Stimulated activated memory B cell treated with anti-CD40 and anti-IgM and Interleukin-4, amounts not matched to agents 10 μg/mL and 1 μg/mL and 100 μg/mL, for 72 hours (primary cell): ENCODE data around the gene SCAMP3.
"Not testable (repeated sequence)": the region's sequence is repeated elsewhere in the genome, so short reads cannot be mapped to it uniquely, and the experiment has no call there.

ENCODE experiments used
- ATAC-seq: fragments of 150-1000 bp; cut with Tn5 transposase; 2 replicates; pipeline ENCODE4 v1.10.0; 2021
- H3K27ac Mint-ChIP-seq: one replicate; pipeline ENCODE4 v1.8.0; 2022; ENCODE audit warnings: mild to moderate bottlenecking, mixed read lengths
- H3K27me3 Mint-ChIP-seq: one replicate; pipeline ENCODE4 v1.8.0; 2022; ENCODE audit warnings: mixed read lengths
- H3K36me3 Mint-ChIP-seq: one replicate; pipeline ENCODE4 v1.8.0; 2022; ENCODE audit warnings: mixed read lengths
- H3K4me1 Mint-ChIP-seq: one replicate; pipeline ENCODE4 v1.8.0; 2022; ENCODE audit warnings: mixed read lengths
- H3K4me3 Mint-ChIP-seq: one replicate; pipeline ENCODE4 v1.8.0; 2022; ENCODE audit warnings: mild to moderate bottlenecking, moderate library complexity, mixed read lengths
- H3K9me3 Mint-ChIP-seq: one replicate; pipeline ENCODE4 v1.8.0; 2022; ENCODE audit warnings: mixed read lengths

Gene SCAMP3

DNA sequence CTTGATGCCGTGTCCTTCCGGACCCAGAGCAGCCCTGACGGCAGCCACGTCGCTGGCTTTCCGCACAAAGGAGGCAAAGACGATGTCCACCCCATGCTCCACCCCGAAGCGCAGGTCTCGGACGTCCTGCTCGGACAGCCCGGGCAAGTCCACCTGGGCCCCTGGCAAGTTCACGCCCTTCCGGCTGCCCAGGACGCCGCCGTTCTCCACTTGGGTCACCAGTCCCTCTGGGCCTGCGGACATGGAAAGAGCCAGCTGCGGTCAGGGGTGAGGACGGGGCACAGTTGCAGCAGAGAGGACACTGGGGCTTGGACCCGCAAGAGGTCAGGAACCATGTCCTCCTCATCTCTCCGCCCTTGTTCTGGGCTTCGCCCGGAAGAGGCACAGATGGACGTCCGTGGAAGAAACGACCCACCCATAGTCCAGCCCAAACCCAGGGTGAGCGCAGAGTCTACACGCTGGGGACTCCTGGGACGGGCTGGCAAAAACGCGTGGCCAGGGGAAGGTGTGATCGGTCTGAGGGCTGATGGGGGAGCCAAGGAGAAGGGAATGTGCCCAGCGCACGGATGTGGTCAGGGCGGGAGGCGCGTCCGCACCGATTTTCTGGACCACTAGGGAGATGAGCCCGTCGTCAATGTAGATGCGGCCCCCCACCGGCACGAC lies 32.5 kb upstream of the SCAMP3 start:
- Mint-ChIP-seq H3K4me1 (peaks cover 7% of the 10 kb centered on the region), H3K27me3 (peaks cover 53% of the 10 kb centered on the region), H3K4me3 (no peak overlapping the region), H3K27ac (no peak overlapping the region), H3K36me3 (no peaks in the 10 kb centered on the region), H3K9me3 (no peaks in the 10 kb centered on the region)
- no peak for ATAC-seq

DNA sequence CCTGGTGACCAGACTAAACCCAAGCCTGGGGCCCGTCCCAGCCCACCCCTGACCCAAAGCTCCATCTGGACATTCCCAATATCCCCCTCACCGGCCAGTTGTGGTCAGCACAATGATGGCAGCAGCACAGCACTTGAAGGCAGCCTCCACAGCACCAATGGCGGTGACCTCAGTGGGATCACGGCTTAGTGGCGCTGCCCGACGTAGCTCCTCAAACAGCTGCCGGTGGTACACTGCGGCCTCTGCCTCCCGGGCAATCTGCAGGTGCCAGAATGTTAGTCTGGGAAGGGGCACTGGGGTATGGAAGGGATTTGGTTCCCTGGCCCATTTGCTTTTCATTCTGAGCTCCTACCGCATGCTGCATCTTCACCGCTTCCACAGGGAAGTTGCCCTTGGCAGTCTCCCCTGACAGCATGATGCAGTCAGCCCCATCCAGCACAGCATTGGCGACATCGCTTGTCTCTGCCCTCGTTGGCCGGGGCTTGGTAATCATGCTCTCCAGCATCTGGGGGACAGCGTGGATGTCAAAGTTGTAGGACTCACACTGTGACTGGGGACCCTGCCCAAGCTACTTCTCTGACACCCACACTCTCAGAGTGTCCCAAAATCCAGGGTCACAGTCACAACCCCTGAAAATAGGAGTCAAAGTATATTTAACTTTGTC lies 31.1 kb upstream of the SCAMP3 start:
- Mint-ChIP-seq H3K4me3 (no peak overlapping the region), H3K9me3 (no peaks in the 10 kb centered on the region), H3K27me3 (peaks cover 53% of the 10 kb centered on the region), H3K36me3 (no peaks in the 10 kb centered on the region), H3K4me1 (peaks cover 7% of the 10 kb centered on the region), H3K27ac (no peak overlapping the region)
- ATAC-seq: no peak

DNA sequence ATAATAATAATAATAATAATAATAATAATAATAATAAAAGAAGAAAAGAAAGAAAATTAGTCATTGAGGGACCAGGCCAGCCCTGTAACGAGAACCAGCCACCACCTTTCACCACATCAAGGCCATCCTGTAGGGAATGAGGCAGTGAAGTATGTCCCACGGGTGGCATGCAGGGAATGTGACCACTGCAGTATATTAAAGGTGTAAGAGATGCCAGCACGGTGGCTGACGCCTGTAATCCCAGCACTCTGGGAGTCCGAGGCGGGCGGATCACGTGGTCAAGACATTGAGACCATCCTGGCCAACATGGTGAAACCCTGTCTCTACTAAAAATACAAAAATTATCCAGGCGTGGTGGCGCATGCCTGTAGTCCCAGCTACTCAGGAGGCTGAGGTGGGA lies 28.8 kb upstream of the SCAMP3 start:
- not testable (repeated sequence) for H3K27ac Mint-ChIP-seq, H3K4me1 Mint-ChIP-seq, ATAC-seq, H3K9me3 Mint-ChIP-seq, H3K4me3 Mint-ChIP-seq, H3K36me3 Mint-ChIP-seq
- peaks cover 32% of the 10 kb centered on the region for H3K27me3 Mint-ChIP-seq

DNA sequence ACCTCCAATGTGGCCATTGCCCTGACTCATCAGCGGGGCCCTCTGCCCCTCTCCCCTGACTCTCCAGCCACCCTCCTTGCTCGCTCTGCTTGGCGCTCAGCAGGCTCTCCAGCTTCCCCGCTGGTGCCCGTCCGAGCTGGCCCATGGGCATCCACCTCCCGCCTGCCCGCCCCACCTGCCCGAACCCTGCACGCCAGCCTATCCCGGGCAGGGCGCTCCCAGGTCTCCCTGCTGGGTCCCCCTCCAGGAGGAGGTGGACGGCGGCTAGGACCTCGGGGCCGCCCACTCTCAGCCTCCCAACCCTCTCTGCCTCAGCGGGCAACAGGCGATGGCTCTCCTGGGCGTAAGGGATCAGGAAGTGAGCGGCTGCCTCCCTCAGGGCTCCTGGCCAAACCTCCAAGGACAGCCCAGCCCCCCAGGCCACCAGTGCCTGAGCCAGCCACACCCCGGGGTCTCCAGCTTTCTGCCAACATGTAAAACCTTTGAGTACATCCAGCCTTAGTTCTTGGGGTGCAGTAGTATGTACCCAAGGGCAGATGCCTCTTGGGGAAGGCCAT lies 25.9 kb upstream of the SCAMP3 start:
- peaks cover 5% of the 10 kb centered on the region for H3K36me3 Mint-ChIP-seq
- no peak overlapping the region for H3K27ac Mint-ChIP-seq
- no peak overlapping the region for H3K4me3 Mint-ChIP-seq
- peaks cover 8% of the 10 kb centered on the region for H3K27me3 Mint-ChIP-seq
- H3K9me3 Mint-ChIP-seq: no peaks in the 10 kb centered on the region
- H3K4me1 Mint-ChIP-seq: no peaks in the 10 kb centered on the region
- peak; percentile 39 for ATAC-seq

DNA sequence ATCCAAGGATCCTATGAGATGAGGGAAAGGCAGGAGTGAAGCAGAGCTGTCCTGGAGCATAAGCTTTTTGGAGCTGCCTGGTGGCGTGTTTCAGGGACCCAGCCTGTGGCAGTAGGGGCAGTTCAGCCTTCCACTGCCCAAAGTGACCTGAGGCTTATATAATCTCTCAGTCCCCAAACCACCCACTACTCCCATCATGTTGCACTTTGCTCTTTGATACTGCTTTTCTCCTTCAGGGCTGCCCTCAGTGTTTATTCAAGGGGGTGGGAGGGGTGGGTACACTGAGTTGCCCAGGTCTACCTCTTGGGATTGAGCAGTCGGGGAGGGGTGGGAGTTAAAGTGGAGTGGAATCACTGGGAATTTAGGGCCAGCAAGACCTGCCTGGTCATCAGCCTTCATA lies 24.4 kb upstream of the SCAMP3 start:
- no peak for ATAC-seq
- Mint-ChIP-seq H3K4me3 (no peak overlapping the region), H3K27me3 (peaks cover 8% of the 10 kb centered on the region), H3K36me3 (peaks cover 5% of the 10 kb centered on the region), H3K4me1 (no peaks in the 10 kb centered on the region), H3K27ac (no peak overlapping the region), H3K9me3 (no peaks in the 10 kb centered on the region)

DNA sequence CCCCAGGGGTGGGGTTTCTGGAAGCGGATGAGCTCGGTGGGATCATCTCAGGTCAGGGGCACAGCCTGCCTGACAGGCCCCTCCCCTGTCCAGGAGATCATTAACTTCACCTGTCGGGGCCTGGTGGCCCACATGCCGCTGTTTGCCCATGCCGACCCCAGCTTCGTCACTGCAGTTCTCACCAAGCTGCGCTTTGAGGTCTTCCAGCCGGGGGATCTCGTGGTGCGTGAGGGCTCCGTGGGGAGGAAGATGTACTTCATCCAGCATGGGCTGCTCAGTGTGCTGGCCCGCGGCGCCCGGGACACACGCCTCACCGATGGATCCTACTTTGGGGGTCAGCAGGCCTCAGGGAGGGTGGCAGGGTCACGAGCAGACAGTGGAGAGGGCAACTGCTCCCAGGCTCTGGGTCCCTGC lies 23.5 kb upstream of the SCAMP3 start:
- H3K4me3 Mint-ChIP-seq: no peak overlapping the region
- H3K4me1 Mint-ChIP-seq: no peaks in the 10 kb centered on the region
- ATAC-seq: no peak
- H3K27ac Mint-ChIP-seq: no peak overlapping the region
- peaks cover 5% of the 10 kb centered on the region for H3K36me3 Mint-ChIP-seq
- no peaks in the 10 kb centered on the region for H3K9me3 Mint-ChIP-seq
- peaks cover 8% of the 10 kb centered on the region for H3K27me3 Mint-ChIP-seq

DNA sequence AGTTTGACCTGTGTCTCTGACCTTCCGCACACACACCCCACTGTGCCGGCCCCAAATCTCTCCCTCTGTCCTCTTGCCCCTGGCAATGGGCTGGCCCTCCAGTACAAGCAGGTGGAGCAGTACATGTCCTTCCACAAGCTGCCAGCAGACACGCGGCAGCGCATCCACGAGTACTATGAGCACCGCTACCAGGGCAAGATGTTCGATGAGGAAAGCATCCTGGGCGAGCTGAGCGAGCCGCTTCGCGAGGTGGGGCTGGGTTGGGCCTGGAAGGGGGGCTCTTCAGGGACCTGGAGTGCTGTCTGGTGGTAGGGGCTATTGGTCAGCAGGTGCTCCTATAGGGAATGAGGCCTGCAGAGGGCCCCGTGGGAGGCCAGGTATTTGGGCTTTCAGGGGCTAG lies 22.9 kb upstream of the SCAMP3 start:
- Mint-ChIP-seq H3K4me1 (no peaks in the 10 kb centered on the region), H3K27me3 (peaks cover 3% of the 10 kb centered on the region), H3K27ac (no peak overlapping the region)

DNA sequence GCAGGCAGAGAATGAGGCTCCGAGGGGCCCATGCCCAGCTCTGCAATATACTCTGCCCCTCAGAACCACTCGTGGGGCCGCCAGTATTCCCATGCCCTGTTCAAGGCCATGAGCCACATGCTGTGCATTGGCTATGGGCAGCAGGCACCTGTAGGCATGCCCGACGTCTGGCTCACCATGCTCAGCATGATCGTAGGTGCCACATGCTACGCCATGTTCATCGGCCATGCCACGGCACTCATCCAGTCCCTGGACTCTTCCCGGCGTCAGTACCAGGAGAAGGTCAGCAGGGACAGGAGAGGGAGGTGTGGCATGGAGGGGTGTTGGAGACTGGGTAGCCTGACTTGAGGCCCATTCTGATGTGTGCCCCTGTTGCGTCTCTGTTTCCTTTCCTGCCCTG lies 22.3 kb upstream of the SCAMP3 start:
- Mint-ChIP-seq H3K4me3 (no peak overlapping the region), H3K4me1 (no peaks in the 10 kb centered on the region), H3K27ac (no peak overlapping the region), H3K9me3 (no peaks in the 10 kb centered on the region), H3K27me3 (no peaks in the 10 kb centered on the region), H3K36me3 (peaks cover 5% of the 10 kb centered on the region)
- ATAC-seq: no peak

More for the DNA sequence above, 22.9 kb upstream of the SCAMP3 start:
- Mint-ChIP-seq H3K9me3 (no peaks in the 10 kb centered on the region), H3K36me3 (peaks cover 5% of the 10 kb centered on the region), H3K4me3 (no peak overlapping the region)
- ATAC-seq: no peak

DNA sequence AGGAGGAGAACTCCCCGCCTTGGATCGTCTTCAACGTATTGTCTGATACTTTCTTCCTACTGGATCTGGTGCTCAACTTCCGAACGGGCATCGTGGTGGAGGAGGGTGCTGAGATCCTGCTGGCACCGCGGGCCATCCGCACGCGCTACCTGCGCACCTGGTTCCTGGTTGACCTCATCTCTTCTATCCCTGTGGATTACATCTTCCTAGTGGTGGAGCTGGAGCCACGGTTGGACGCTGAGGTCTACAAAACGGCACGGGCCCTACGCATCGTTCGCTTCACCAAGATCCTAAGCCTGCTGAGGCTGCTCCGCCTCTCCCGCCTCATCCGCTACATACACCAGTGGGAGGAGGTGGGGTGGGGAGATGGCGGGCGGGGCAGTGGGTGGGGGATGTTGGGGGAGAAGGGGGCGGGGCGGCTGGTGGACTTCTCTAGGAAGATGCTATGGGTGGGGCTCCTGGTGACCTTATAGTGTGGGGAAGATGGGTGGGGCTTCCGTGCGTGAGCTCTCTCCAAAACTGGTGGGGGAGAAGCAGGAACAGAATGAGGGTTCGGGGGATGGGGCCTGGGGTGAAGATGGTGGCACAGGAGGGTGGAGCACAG lies 20.4 kb upstream of the SCAMP3 start:
- no peak overlapping the region for H3K27ac Mint-ChIP-seq
- H3K27me3 Mint-ChIP-seq: no peaks in the 10 kb centered on the region
- H3K4me3 Mint-ChIP-seq: no peak overlapping the region
- H3K9me3 Mint-ChIP-seq: no peaks in the 10 kb centered on the region
- H3K36me3 Mint-ChIP-seq: peaks cover 3% of the 10 kb centered on the region
- ATAC-seq: no peak
- peaks cover 10% of the 10 kb centered on the region for H3K4me1 Mint-ChIP-seq

DNA sequence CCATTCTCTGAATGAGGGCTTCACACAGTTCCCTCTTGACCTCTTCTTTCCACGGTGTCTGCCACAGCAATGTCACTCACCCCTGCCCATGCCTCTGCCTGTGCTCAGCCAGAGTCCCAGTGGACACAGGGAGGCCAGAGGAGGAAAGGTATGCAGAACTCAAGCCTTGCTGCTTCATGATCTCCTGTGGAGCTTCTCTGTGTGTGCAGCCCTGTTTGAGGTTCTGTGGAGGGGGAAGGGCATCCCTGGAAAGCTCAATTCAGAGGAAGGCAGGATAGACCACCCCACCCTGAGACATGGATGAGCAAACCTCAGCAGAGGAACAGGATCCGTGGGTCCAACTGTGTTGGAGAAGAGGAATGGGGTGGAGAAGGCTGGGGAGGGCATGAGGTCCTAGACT lies 17.1 kb upstream of the SCAMP3 start:
- Mint-ChIP-seq H3K4me1 (peaks cover 24% of the 10 kb centered on the region), H3K27ac (no peak overlapping the region), H3K27me3 (no peaks in the 10 kb centered on the region), H3K4me3 (no peak overlapping the region), H3K36me3 (no peaks in the 10 kb centered on the region), H3K9me3 (no peaks in the 10 kb centered on the region)
- no peak for ATAC-seq

DNA sequence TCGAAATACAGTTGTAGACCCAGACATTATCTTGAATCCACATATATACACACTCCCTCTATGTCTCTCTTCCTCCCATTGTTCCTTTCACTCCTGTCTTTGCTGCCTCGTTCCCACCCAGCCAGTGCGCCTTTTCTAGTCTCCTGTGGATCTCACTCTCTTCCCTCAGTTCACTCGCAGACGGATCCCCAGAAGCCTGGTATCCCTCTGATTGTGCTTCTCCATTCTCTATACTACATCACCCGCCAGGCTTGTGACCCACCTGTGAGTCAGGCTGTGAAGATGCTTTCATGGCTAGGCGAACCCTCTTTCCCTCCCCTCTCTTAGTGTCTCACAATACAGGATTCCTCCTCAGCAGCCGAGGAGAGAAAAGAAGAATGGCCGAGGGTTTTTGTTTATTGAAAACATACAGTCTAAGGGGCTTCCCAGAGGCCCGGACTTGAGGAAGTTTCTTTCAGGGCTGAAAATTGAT lies 16.6 kb upstream of the SCAMP3 start:
- H3K4me3 Mint-ChIP-seq: peak overlapping the region; percentile 22
- H3K27me3 Mint-ChIP-seq: no peaks in the 10 kb centered on the region
- peaks cover 27% of the 10 kb centered on the region for H3K4me1 Mint-ChIP-seq
- H3K27ac Mint-ChIP-seq: no peak overlapping the region
- ATAC-seq: no peak
- no peaks in the 10 kb centered on the region for H3K9me3 Mint-ChIP-seq
- no peaks in the 10 kb centered on the region for H3K36me3 Mint-ChIP-seq

DNA sequence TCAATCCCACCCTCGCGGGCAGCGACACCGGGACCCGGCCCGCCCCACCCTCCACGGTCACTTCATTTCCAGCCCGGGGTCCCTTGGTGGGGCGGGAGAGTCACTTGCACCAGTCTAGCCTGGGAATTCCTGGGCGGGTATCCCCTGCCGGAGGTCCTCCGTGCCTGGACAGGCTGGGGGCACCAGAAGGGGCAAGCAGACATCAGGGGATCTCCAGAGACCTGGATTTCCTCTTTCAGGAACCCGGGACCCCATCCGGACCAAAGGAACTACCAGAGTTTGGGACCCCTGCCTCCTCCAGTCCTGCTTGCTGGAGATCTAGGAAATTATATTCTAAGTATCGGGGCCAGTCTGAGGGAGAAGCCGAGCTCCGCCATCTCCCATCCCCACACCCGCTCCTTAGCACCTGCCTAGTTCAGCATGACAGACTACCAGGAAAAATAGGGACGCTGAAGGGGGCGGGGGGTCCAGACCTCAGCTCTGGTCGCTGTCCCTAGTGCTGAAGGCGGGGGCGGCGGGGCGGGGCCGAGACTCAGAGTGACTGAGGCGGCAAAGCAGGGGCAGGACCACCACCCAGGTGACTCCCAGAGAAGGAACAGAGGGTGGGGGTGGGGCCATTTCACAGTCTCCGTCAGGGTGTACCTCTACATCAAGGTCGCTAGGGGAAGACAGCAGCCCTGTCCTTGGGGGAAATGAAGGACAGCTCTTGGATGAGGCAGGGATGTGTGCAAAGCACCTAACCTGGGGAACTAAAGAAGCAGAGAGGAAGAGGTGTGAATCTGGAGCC lies 15.9 kb upstream of the SCAMP3 start:
- H3K9me3 Mint-ChIP-seq: no peaks in the 10 kb centered on the region
- no peak overlapping the region for H3K27ac Mint-ChIP-seq
- no peaks in the 10 kb centered on the region for H3K27me3 Mint-ChIP-seq
- peak overlapping the region; percentile 86 for H3K4me3 Mint-ChIP-seq
- ATAC-seq: peak; percentile 44
- H3K36me3 Mint-ChIP-seq: no peaks in the 10 kb centered on the region
- H3K4me1 Mint-ChIP-seq: peaks cover 32% of the 10 kb centered on the region

DNA sequence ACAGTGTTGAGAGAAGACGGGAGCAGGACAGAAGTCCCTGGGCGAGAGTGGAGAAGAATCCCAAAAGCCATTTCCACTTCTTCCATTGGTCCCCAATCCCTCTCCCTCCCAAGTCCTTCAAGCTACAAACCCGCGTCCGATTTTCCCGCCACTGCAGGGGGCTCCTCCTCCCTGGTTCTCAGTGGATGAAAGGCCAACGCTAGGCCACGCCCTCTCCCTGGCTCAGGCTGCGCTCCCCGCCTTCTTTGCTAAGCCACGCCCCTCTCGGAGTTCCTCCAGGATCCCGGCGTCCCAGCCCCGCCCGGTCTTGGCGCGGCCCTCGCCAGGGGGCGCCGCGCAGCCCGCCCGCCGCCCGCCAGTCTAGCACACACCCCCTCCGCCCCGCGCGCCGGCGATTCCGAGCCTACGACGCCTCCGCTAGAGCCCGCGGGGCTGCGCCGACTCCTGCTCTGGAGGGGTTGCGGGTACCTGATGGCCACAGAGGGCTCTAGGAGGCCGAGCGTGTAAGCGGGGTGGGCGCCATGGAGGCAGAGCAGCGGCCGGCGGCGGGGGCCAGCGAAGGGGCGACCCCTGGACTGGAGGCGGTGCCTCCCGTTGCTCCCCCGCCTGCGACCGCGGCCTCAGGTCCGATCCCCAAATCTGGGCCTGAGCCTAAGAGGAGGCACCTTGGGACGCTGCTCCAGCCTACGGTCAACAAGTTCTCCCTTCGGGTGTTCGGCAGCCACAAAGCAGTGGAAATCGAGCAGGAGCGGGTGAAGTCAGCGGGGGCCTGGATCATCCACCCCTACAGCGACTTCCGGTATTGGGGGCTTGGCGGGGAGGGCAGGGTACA lies 15.1 kb upstream of the SCAMP3 start, which contains the start of gene HCN3:
Gene HCN3 (plus strand): TSS at position 394 of the 832 bp plus-strand sequence. CDS start 128 bp downstream, at position 522.
- peak within 1 kb of the TSS; percentile 86 for H3K4me3 Mint-ChIP-seq
- H3K9me3 Mint-ChIP-seq: no peaks in the 10 kb centered on the region
- H3K27ac Mint-ChIP-seq: no peak within 1 kb of the TSS
- peaks cover 40% of the 10 kb centered on the region for H3K4me1 Mint-ChIP-seq
- H3K27me3 Mint-ChIP-seq: no peaks in the 10 kb centered on the region
- H3K36me3 Mint-ChIP-seq: peaks cover 6% of the 10 kb centered on the region
- ATAC-seq: peak; percentile 86
